H9 (cell line): ENCODE measurements around the gene LMBR1. TPM values are rescaled to one million over a fixed set of nuclear protein-coding genes. Genes with fewer than 3 reads are reported as not detected.

ENCODE experiments used
- DNase-seq: peaks from one replicate; pipeline ENCODE4 v3.0.0-alpha.2; 2017
- H2AFZ ChIP-seq: one replicate; pipeline ENCODE4 v1.6.1; 2013; ENCODE audit warnings: mild to moderate bottlenecking, low read length, control low read depth, moderate library complexity
- H2AK5ac ChIP-seq: 2 replicates; pipeline ENCODE4 v1.6.1; 2013; ENCODE audit warnings: low read length, control low read depth, mixed read lengths; ENCODE audit not compliant: insufficient read length
- H2BK120ac ChIP-seq: one replicate; pipeline ENCODE4 v1.6.1; 2013; ENCODE audit warnings: low read depth, mild to moderate bottlenecking, low read length, control low read depth, inconsistent platforms; ENCODE audit not compliant: poor library complexity, severe bottlenecking
- H2BK12ac ChIP-seq: 2 replicates; pipeline ENCODE4 v1.6.1; 2013; ENCODE audit warnings: low read length, control low read depth, mixed read lengths, low read depth; ENCODE audit not compliant: insufficient read length
- H2BK15ac ChIP-seq: 2 replicates; pipeline ENCODE4 v1.6.1; 2013; ENCODE audit warnings: low read depth, low read length, control low read depth
- H2BK20ac ChIP-seq: one replicate; pipeline ENCODE4 v1.6.1; 2013; ENCODE audit warnings: low read depth, mild to moderate bottlenecking, low read length, control low read depth, inconsistent platforms; ENCODE audit not compliant: poor library complexity, severe bottlenecking
- H2BK5ac ChIP-seq: 2 replicates; pipeline ENCODE4 v1.6.1; 2013; ENCODE audit warnings: low read length, control low read depth, mixed read lengths; ENCODE audit not compliant: insufficient read length
- H3K14ac ChIP-seq: 2 replicates; pipeline ENCODE4 v1.6.1; 2013; ENCODE audit warnings: low read length, control low read depth; ENCODE audit not compliant: insufficient read depth
- H3K18ac ChIP-seq: 2 replicates; pipeline ENCODE4 v1.6.1; 2013; ENCODE audit warnings: low read depth, mild to moderate bottlenecking, mixed read lengths, low read length, control low read depth; ENCODE audit not compliant: insufficient read length
- H3K23ac ChIP-seq: 2 replicates; pipeline ENCODE4 v1.6.1; 2013; ENCODE audit warnings: low read length, control low read depth, mixed read lengths, low read depth; ENCODE audit not compliant: insufficient read length
- H3K23me2 ChIP-seq: 2 replicates; pipeline ENCODE4 v1.6.1; 2013; ENCODE audit warnings: low read depth, mild to moderate bottlenecking, mixed read lengths, low read length, control low read depth; ENCODE audit not compliant: insufficient read length, poor library complexity, severe bottlenecking
- H3K27ac ChIP-seq: 2 replicates; pipeline ENCODE4 v1.5.1; 2013; ENCODE audit warnings: low read length, control low read depth, mixed read lengths, low read depth; ENCODE audit not compliant: insufficient read length
- H3K27me3 ChIP-seq: 2 replicates; pipeline ENCODE4 v1.6.1; 2013; ENCODE audit warnings: low read length, control low read depth, inconsistent platforms; ENCODE audit not compliant: insufficient read depth
- H3K4ac ChIP-seq: 2 replicates; pipeline ENCODE4 v1.6.1; 2013; ENCODE audit warnings: low read depth, mild to moderate bottlenecking, control low read depth, inconsistent platforms, low read length, moderate library complexity
- H3K4me1 ChIP-seq: 2 replicates; pipeline ENCODE4 v1.6.1; 2013; ENCODE audit warnings: low read length, control low read depth, inconsistent platforms; ENCODE audit not compliant: insufficient read depth
- H3K4me2 ChIP-seq: 2 replicates; pipeline ENCODE4 v1.6.1; 2013; ENCODE audit warnings: low read length, control low read depth, mixed read lengths; ENCODE audit not compliant: insufficient read length, insufficient read depth
- H3K56ac ChIP-seq: 2 replicates; pipeline ENCODE4 v1.6.1; 2013; ENCODE audit warnings: low read depth, mild to moderate bottlenecking, mixed read lengths, low read length, control low read depth; ENCODE audit not compliant: insufficient read length
- H3K79me1 ChIP-seq: 2 replicates; pipeline ENCODE4 v1.6.1; 2013; ENCODE audit warnings: low read depth, mild to moderate bottlenecking, moderate library complexity, low read length, control low read depth, inconsistent platforms; ENCODE audit not compliant: insufficient read depth, poor library complexity, severe bottlenecking
- H3K79me2 ChIP-seq: 2 replicates; pipeline ENCODE4 v1.6.1; 2013; ENCODE audit warnings: low read length, control low read depth, inconsistent platforms; ENCODE audit not compliant: insufficient read depth
- H3K9ac ChIP-seq: 2 replicates; pipeline ENCODE4 v1.6.1; 2013; ENCODE audit warnings: low read length, control low read depth, mixed read lengths; ENCODE audit not compliant: insufficient read length; ENCODE audit errors: extremely low read depth
- H3K9me3 ChIP-seq: one replicate; pipeline ENCODE4 v1.6.1; 2013; ENCODE audit warnings: low read depth, low read length, inconsistent platforms; ENCODE audit not compliant: control insufficient read depth
- H3T11ph ChIP-seq: one replicate; pipeline ENCODE4 v1.6.1; 2013; ENCODE audit warnings: mild to moderate bottlenecking, low read length, control low read depth, inconsistent platforms
- H4K20me1 ChIP-seq: one replicate; pipeline ENCODE4 v1.6.1; 2013; ENCODE audit not compliant: control insufficient read depth, insufficient read length, insufficient read depth
- H4K5ac ChIP-seq: 2 replicates; pipeline ENCODE4 v1.6.1; 2013; ENCODE audit warnings: low read depth, mild to moderate bottlenecking, mixed read lengths, low read length, control low read depth; ENCODE audit not compliant: insufficient read length
- H4K8ac ChIP-seq: replicated peaks from 2 replicates; pipeline ENCODE4 v1.6.1; 2013; ENCODE audit warnings: low read length, control low read depth, mixed read lengths, low read depth; ENCODE audit not compliant: insufficient read length
- H4K91ac ChIP-seq: 2 replicates; pipeline ENCODE4 v1.6.1; 2013; ENCODE audit warnings: low read depth, mild to moderate bottlenecking, moderate library complexity, mixed read lengths, low read length, control low read depth; ENCODE audit not compliant: insufficient read length
- H3K27ac Mint-ChIP-seq, 3 experiments: 2 replicates in 2 of 3; 3 replicates in 1 of 3; pipeline ENCODE4 v1.8.0; 2020 to 2021; ENCODE audit warnings: mixed read lengths in 3 of 3, mild to moderate bottlenecking in 1 of 3, moderate library complexity in 1 of 3
- H3K27me3 Mint-ChIP-seq: 2 replicates; pipeline ENCODE4 v1.8.0; 2021; ENCODE audit warnings: low read depth, mild to moderate bottlenecking, moderate library complexity, mixed read lengths
- H3K36me3 Mint-ChIP-seq, 3 experiments: 2 replicates in 2 of 3; 3 replicates in 1 of 3; pipeline ENCODE4 v1.8.0; 2020 to 2021; ENCODE audit warnings: low read depth in 3 of 3, mixed read lengths in 3 of 3; ENCODE audit not compliant: insufficient read depth in 1 of 3
- H3K4me1 Mint-ChIP-seq, 2 experiments: 2 replicates each; pipeline ENCODE4 v1.8.0; 2020; ENCODE audit warnings: mixed read lengths in 2 of 2
- H3K4me3 Mint-ChIP-seq, 2 experiments: 2 replicates in 1 of 2; 3 replicates in 1 of 2; pipeline ENCODE4 v1.8.0; 2020 to 2021; ENCODE audit warnings: mild to moderate bottlenecking in 2 of 2, mixed read lengths in 2 of 2, moderate library complexity in 1 of 2
- H3K9me3 Mint-ChIP-seq, 2 experiments: 2 replicates in 1 of 2; 3 replicates in 1 of 2; pipeline ENCODE4 v1.8.0; 2020; ENCODE audit warnings: mild to moderate bottlenecking in 2 of 2, mixed read lengths in 2 of 2, moderate library complexity in 1 of 2
- WGBS: extraction: QIAGEN DNeasy Blood & Tissue Kit; methylation state at CpG from one replicate; pipeline ENCODE4 v1.1.7; 2013; ENCODE audit warnings: missing lambda C conversion rate, low lambda C conversion rate, mixed read lengths; ENCODE audit not compliant: insufficient read length; ENCODE audit errors: extremely low coverage; 5-methylcytosine and 5-hydroxymethylcytosine counted together
- total RNA-seq: library from RNA; stranded (reverse); gene quantifications from 2 replicates; pipeline ENCODE4 v1.2.1, GENCODE V29; 2021
- TF ChIP-seq, protein P1 (sequence below): fragments of 200-600 bp; sonication (generic); conservative IDR thresholded peaks from 3 replicates; pipeline ENCODE4 v1.8.0; 2021; ENCODE audit warnings: antibody characterized with exemption, mild to moderate bottlenecking

Gene LMBR1
- total RNA-seq, 1 experiment from 2014 or later, result 62.3 TPM

DNA sequence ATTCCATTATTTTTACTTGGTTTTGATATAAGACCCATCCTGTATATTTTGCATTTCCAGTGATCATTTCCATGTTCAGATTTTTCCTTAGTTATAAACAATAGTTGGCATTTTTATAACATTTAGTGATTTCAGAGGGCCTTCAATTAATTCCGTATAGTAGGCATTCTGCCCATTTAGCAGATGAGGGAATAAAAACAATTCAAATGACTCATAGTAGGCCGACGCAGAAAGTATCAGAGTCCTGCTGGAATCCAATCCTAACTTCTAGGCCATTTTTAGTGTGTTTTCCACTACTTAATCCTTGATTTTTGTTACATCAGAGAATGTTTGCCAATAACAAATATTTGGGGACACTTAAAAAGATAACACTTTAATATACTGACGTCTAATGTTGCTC, 237.0 kb downstream of the LMBR1 start:
- Histone ChIP-seq H3K79me1 (no peaks in the 10 kb centered on the region), H3K4me2 (no peak overlapping the region), H3K9me3 (no peaks in the 10 kb centered on the region), H3K4ac (no peak overlapping the region), H2BK15ac (no peak overlapping the region), H3K9ac (no peak overlapping the region), H4K8ac (no peak overlapping the region), H3T11ph (no peak overlapping the region), H3K56ac (no peak overlapping the region), H3K27ac (no peak overlapping the region), H3K4me1 (no peaks in the 10 kb centered on the region; the same call in 1 of the 2 replicates), H4K5ac (no peak overlapping the region), H3K27me3 (no peaks in the 10 kb centered on the region), H2BK20ac (no peak overlapping the region), H2BK12ac (no peak overlapping the region), H2AFZ (no peak overlapping the region), H3K18ac (no peak overlapping the region), H3K14ac (no peak overlapping the region), H4K91ac (no peak overlapping the region), H4K20me1 (no peaks in the 10 kb centered on the region), H3K23ac (no peak overlapping the region), H2BK120ac (no peak overlapping the region), H3K23me2 (no peaks in the 10 kb centered on the region), H3K79me2 (no peaks in the 10 kb centered on the region), H2AK5ac (no peak overlapping the region), H2BK5ac (no peak overlapping the region)
- TF ChIP-seq, protein P1, sequence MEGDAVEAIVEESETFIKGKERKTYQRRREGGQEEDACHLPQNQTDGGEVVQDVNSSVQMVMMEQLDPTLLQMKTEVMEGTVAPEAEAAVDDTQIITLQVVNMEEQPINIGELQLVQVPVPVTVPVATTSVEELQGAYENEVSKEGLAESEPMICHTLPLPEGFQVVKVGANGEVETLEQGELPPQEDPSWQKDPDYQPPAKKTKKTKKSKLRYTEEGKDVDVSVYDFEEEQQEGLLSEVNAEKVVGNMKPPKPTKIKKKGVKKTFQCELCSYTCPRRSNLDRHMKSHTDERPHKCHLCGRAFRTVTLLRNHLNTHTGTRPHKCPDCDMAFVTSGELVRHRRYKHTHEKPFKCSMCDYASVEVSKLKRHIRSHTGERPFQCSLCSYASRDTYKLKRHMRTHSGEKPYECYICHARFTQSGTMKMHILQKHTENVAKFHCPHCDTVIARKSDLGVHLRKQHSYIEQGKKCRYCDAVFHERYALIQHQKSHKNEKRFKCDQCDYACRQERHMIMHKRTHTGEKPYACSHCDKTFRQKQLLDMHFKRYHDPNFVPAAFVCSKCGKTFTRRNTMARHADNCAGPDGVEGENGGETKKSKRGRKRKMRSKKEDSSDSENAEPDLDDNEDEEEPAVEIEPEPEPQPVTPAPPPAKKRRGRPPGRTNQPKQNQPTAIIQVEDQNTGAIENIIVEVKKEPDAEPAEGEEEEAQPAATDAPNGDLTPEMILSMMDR, result no peak
- WGBS, result no CpG with 5 or more reads among the region's 4 CpGs
- Mint-ChIP-seq H3K27me3 (no peaks in the 10 kb centered on the region; the same call in 1 of the 2 replicates), H3K4me3 (no peak overlapping the region), H3K27ac (no peak overlapping the region), H3K4me1 (peaks cover 11 to 12% of the 10 kb centered on the region in 2 experiments), H3K36me3 (peaks cover 0 to 12% (median 3%) of the 10 kb centered on the region in 3 experiments; a peak in 4 of 7 replicates), H3K9me3 (peaks cover 3 to 7% of the 10 kb centered on the region in 2 experiments; a peak in 3 of 5 replicates)
- DNase-seq, result no peak
